Embryonic facial prominence (tissue), 1 donor: Measurements from ENCODE around the gene KCTD10.

Experiments used
- DNase-seq: peaks from one replicate; pipeline ENCODE4 v3.0.0-alpha.2; 2016; ENCODE audit errors: extremely low spot score

KCTD10 gene

GRCh38 chr12:109494348-109494881 is 17.3 kb upstream of the KCTD10 start:
- DNase-seq, result no peak

DNA sequence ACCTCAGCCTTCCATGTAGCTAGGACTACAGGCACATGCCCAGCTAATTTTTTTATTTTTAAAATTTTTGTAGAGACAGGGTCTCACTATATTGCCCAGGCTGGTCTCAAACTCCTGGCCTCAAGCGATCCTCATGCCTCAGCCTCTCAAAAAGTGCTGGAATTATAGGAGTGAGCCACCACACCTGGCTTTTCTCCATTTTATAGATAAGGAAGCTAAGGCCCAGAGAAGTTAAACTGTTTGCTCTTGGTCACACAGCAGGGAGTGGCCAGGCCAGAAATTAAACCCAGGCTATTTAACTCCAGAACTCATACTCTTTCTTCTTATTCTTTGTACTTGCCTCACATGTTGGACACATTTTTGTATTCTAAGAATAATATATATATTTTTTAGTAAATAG is 16.8 kb upstream of the KCTD10 start:
- no peak for DNase-seq

GRCh38 chr12:109493090-109493489 is 16.0 kb upstream of the KCTD10 start:
- DNase-seq, result no peak

- no peak for DNase-seq
These were observed 15.3 kb upstream of the KCTD10 start for GRCh38 chr12:109492371-109492770.

DNA sequence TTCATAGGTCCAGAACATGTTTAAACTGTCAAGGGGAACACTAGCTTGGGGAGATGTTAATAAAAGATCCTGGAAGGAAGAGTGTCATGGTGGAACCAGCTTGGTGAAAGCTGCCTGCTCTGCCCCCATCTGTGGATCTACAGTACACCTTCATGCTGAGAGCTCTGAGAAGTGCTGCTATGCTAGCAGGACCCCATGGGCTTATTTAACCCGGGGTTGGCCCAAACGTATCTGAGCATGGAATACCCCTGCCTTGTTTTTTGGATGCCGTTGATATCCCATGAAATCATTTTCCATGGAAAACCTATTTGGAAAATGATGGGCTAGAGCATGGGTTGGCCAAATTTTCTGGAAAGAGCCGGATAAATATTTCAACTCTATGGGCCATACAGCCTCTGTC is 14.6 kb upstream of the KCTD10 start:
- no peak for DNase-seq

- DNase-seq, result no peak
These were observed 13.0 kb upstream of the KCTD10 start for GRCh38 chr12:109489955-109490565.

GRCh38 chr12:109489016-109489954 is 12.2 kb upstream of the KCTD10 start:
- no peak for DNase-seq

DNA sequence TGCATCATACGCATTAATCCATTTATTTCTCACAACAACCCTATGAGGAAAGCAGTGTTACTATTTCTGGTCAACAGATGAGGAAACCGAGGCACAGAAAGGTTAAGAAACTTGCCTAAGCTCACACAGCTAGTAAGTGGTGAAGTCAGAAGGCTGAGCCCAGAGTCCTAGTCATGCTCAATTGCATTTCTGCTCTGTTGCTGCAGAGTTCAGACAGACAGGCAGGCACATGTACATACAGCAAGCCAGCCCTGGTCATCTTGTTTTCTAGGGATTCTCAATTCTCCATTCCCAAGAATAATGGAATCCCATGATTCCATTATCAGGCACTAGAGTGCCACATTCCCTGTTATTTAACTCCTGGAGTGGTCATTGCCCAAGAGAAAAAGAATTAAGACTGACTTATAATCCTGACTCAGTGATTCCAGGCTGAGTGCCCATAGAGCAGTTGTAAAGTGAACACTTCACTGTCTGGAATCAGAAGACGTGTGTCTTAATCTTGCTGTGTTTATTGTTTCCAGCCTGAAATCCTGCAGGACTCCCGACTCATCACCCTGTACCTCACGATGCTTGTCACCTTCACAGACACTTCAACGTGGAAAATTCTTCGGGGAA is 11.1 kb upstream of the KCTD10 start:
- DNase-seq, result no peak

DNA sequence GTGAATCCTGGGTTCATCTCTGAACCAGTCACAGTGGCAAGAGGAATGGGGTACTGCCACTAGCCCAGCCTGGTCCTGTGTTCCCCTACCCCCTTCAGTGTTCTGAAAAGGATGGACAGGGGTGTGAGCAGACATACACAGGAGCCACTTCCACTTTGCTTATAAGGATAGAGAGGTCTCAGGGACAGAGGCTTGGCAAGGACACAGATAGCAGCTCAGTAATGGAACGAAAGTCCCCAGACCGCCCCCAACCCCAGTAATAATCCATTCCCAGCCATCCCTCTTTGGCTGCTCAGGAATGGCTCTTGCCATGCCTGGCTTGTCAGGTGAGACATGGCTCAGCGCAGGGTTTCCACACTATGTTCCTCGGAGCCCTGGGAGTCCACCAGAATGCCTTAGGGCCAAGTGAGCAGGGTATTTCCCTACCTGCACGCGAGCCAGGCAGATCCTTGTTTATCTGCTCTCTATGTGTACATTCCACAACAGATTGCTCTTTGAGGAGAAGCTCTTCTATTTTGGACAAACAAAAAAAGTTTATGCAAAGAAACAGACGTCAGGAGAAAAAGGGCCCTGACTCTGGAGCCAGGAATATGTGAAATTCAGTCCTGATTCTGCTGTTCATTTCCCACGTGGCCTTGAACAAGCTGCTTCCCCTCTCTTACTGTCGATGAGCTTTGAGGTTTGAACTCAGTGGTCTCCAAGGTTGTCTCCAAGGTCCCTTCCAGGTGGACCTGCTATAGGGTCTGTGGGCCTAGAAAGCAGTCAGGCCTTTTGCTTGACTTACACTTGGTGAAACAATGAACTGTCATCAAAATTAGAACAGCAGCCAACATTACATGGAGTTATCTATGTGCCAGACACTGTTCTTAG is 10.3 kb upstream of the KCTD10 start:
- DNase-seq, result no peak

- DNase-seq, result no peak
These were observed 8.1 kb upstream of the KCTD10 start for GRCh38 chr12:109485201-109485600.

DNA sequence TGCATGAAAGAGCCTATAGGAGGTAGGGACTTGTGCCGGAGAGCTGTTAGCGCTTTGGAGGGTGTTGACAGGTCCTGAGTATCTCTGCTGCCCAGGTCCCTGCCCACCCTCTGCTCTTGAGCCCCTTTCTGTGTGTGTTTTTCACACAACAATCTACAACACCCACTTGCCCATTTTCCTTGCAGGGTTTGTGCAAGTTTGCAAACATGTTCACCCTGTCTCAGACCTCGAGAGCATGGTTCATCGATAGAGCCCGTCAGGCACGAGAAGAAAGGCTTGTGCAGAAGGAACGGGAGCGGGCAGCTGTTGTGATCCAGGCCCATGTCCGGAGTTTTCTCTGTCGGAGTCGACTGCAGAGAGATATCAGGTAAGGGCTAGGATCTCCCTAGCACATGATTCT is 6.2 kb upstream of the KCTD10 start:
- no peak for DNase-seq

DNA sequence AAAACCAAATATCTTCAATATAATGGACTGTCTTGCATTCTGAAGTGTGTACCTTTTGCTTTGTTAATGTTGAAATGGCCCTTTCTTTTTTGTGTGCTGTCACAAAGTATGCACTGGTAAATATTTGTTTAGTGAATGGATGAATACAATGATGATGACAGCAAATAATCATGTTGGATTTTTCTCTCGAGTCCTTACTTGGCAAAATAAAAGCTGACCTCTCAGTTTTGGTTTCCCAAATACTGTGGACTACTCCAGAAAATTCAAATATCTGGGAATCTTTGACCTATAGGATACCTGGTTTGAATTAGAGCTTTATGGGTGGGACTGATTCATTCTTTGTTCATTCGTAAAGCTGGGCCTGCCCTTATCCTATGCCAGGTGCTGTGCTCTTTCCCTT is 5.8 kb upstream of the KCTD10 start:
- no peak for DNase-seq

DNA sequence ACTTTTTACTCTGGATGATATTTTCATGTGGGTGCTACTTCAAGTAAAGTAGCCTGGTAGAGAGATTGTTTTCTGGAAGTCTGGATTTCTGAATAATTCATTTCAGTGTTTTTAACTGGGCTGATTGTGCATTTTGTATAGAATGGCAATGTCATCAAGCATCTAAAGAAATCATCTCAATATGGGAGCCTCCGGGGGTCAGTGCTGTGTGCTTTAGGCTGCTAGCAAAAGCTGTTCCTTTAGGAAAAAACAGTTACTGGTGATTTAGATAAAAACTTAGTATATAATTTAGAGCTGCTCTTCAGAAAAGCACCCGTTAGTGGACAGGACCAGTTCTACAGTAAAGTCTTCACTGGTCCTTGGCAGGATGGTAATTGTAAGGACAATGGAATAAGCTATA is 5.4 kb upstream of the KCTD10 start:
- DNase-seq, result no peak

DNA sequence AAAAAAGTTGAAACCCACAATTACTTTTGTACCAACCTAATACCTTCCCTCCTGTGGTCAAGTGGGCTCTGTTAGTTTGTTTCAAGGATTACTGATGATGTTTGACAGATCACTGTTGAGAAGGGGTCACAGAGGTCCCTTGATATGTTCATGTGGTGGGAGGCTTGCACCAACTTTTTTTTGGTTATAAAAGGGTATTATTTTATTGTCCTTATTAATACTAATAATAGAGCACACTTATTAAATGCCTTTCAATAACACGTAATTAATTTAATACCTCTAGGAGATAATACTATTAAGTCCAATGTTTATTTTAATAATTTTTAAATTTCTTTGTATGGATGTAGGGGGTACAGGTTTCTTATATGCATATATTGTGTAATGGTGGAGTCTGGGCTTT is 4.8 kb upstream of the KCTD10 start:
- no peak for DNase-seq

DNA sequence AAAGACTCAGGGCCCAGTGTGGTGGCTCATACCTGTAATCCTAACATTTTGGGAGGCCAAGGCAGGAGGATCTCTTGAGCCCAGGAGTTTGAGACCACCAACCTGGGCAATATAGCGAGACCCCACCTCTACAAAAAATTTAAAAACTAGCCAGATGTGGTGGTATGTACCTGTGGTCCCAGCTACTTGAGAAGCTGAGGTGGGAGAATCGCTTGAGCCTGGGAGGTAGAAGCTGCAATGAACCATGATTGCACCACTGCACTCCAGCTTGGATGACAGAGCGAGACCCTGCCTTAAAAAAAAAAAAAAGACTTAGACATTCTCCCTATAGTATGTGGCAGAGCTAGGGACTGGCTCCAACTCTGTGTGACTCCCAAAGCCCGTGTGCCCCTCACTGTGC is 3.3 kb upstream of the KCTD10 start:
- DNase-seq, result no peak

GRCh38 chr12:109479761-109480160 is 2.7 kb upstream of the KCTD10 start:
- DNase-seq, result no peak

DNA sequence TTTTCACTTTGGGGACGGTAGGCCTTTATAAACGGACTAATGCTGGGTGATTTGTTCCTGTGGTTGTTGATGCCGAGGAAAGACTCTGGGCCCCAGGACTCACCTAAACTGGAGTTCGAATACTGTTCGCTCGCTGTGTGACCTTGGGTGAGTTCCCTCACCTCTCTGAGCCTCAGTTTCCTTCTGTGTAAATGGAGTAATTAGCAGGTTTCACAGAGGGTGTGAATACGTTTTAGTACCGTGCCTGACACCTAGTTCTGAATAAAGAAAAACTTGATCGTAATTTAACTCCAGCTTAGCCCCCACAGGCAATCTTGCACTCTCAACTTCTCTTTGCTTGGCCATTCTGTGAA is 839 bp upstream of the KCTD10 start:
- DNase-seq, result no peak

DNA sequence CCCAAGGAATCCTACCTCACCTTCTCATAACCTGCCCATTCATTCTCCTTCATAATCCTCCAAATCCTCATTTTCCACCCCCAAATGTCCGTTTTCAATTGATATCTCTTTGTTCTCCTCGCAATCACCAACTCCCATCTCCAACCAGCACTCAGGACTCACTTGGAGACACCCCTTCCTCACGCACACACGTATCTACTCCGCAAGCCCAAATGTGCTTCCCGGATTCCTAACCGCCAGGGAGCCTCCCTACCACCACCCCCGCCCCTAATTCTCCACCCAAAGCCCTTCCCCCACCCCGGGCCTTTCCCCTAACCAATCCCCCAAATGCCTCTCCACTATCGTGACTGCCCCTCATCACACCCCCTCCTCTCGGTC is 304 bp downstream of the KCTD10 start:
- no peak for DNase-seq

DNA sequence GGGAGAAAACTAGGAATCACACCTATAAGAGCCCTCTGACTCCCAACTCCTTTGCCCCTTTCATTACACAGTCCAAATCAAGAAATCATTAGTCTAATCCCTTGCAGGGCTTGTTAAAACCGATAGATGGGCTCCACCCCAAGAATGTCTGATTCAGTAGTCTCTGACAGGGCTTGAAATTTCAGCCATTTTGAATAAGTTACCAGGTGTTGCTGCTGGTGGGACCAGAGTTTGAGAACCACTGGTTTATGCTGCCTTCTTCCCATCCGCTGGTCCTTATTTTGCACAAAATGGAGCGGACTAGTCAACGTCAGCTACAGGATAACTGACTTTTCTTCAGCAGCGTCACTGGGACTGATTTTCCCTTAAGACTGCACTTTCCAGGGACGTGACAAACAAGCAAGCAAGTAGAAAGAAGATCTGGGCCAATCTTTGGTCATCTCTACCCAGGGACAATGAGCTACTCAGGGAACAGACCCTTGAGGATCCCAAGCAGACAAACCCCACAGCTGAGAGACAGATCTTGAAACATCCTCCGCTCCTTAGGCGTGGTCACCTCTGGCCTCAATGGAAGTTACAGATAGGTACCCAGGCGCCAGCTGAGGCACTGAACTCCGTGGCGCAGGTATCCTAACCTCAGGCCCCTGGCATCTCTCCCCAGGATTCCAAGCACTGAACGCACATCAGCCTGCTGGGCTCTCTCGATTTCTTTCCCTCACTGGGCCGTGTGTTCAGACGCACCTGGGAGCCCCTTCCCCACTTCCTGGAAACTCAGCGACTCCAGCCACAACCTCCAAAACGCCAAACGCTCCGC is 900 bp downstream of the KCTD10 start:
- no peak for DNase-seq

DNA sequence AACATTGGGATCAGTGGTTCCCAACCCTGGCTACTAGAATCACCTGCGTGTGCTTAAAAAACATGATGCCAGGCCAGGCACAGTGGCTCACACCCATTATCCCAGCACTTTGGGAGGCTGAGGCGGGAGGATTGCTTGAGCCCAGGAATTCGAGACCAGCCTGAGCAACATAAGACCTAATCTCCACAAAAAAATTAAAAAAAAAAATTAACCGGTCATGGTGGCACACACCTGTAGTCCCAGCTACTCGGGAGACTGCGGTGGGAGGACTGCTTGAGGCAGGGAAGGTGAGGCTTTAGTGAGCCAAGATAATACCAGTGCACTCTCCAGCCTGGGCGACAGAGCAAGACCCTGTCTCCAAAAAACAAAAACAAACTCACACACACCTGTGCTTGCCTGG is 2.0 kb downstream of the KCTD10 start:
- no peak for DNase-seq
